HG02571 (cell line): ENCODE measurements around the gene GRIK4.

Experiments used
- ATAC-seq: cut with Tn5 transposase; IDR thresholded peaks from one replicate; pipeline ENCODE4 v1.9.1; 2021; ENCODE audit warnings: mild to moderate bottlenecking, moderate library complexity; ENCODE audit not compliant: unreplicated experiment

The GRIK4 gene

GRCh38 chr11:120626791-120627190 lies 115.2 kb downstream of the GRIK4 start:
- no peak for ATAC-seq

- no peak for ATAC-seq
These were observed 116.0 kb downstream of the GRIK4 start for GRCh38 chr11:120627327-120628163.

GRCh38 chr11:120629407-120630080 lies 118.0 kb downstream of the GRIK4 start:
- no peak for ATAC-seq

DNA sequence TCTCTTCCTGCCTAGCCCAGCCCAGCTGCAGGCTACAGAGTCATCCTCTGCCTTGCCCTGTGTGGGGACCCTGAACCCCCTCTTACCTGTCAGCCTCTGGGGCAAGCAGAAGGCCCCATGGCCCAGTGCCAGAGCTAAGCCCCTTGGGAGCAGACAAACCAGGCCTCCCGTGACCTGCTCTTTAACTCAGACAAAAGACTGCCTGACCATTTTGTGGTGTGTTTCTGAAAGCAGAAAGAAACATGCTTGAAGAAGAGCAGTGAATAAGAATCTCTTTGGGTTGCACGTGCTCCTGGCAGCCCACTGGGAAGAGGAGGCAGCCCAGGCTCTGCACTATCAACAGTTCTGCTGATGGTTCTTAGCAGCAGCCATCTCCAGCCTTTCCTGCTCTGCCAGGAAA lies 118.6 kb downstream of the GRIK4 start:
- ATAC-seq = no peak

- no peak for ATAC-seq
These were observed 121.0 kb downstream of the GRIK4 start for GRCh38 chr11:120632579-120632978.

GRCh38 chr11:120633616-120634393 lies 122.3 kb downstream of the GRIK4 start:
- no peak for ATAC-seq

DNA sequence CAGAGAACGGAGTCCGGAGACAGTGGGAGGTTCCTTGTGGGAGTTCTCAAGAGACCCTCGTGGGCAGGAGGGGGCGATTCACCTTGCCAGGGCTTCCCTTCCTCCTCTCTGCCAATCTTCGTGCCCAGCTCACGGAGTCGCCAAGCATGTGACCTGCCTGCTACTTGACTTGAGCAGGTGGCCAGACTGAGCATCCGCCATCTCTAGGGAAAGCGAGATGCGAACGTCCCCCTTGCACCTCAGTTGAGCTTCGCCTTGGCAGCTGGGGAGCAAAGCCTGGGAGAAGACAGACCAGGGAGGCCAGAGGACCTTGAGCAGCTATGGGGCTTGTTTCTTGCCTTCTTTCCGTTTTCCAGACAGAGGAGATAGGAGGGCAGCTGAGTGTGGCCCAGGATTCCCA lies 123.2 kb downstream of the GRIK4 start:
- no peak for ATAC-seq

GRCh38 chr11:120635136-120635810 lies 123.7 kb downstream of the GRIK4 start:
- no peak for ATAC-seq

DNA sequence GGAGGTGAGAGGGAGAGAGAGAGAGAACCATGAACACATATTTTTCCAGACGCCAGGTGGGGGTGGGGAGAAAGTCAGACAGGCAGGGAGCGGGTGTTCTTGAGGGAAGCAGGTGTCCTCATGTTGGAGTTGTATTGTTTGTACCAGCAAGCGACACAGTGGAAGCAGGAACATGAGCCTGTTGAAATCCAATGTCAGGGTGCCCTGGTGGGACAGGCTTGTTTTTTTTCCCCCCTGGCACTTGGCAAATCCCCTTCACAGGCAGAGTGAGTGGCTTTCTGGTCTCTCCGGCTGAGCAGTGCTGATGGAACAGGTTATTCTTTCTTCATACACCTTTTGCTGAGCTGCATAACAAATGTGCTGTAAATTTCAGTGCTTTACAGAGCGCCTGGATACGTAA lies 125.6 kb downstream of the GRIK4 start:
- ATAC-seq = no peak

GRCh38 chr11:120642196-120642894 lies 130.8 kb downstream of the GRIK4 start:
- ATAC-seq = no peak

- no peak for ATAC-seq
These were observed 131.7 kb downstream of the GRIK4 start for GRCh38 chr11:120643284-120643683.

- ATAC-seq = no peak
These were observed 134.1 kb downstream of the GRIK4 start for GRCh38 chr11:120645639-120646038.

GRCh38 chr11:120646206-120646605 lies 134.7 kb downstream of the GRIK4 start:
- ATAC-seq = no peak

DNA sequence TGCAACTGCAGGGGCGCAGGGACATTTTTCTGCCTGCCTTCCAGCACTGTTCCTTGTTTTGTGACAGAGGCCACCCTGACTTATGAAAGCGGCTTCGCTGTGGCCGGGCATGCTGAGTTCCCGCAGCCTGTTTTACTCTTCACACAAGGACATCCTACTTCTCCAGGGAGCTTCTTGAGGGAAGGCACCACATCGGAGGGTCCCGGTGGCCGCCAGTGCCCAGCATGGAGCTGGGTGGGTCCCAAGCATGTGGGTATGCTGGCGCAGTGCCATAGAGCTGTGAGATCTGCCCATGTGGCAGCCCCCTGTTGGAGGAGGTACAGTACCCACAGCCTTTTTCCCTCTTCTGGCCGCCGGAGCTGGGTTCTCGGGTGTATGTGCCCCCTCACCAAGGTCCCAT lies 136.1 kb downstream of the GRIK4 start:
- no peak for ATAC-seq

GRCh38 chr11:120648771-120649170 lies 137.2 kb downstream of the GRIK4 start:
- no peak for ATAC-seq

DNA sequence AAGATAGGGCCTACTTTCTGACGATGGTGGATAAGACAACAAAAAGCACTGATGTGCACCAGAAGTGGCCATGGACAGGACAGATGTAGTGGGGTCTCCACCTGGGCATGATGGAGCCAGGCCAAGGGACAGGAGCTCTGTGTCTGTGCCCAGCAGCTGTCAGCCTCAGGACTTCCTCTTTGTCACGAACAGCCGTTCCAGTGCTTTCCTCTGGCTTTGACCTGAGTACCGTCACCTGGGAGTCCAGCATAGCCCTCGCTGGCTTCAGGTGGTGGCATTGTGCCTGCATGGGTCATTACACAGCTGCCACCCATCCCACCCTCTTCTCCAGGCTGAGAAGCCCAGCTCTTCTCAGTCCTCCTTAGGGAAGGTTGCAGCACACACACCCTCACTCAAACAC lies 137.8 kb downstream of the GRIK4 start:
- no peak for ATAC-seq

- ATAC-seq = no peak
These were observed 139.8 kb downstream of the GRIK4 start for GRCh38 chr11:120651396-120651795.

- no peak for ATAC-seq
These were observed 140.3 kb downstream of the GRIK4 start for GRCh38 chr11:120651836-120652235.

- no peak for ATAC-seq
These were observed 141.3 kb downstream of the GRIK4 start for GRCh38 chr11:120652705-120653335.

GRCh38 chr11:120655589-120655988 lies 144.0 kb downstream of the GRIK4 start:
- no peak for ATAC-seq
